HCT116 (cell line): ENCODE measurements around the gene SGK1.

Source experiments
- POLR2A ChIP-seq: IDR thresholded peaks from 2 replicates; pipeline ENCODE4 v1.7.0; 2011; ENCODE audit warnings: borderline replicate concordance; ENCODE audit not compliant: insufficient read depth, insufficient read length; ENCODE audit errors: extremely low read depth
- SIN3A ChIP-seq: IDR thresholded peaks from 2 replicates; pipeline ENCODE4 v1.6.1; 2012; ENCODE audit warnings: low read depth
- TF ChIP-seq, protein P1 (sequence below): IDR thresholded peaks from 2 replicates; pipeline ENCODE4 v1.6.1; 2011; ENCODE audit warnings: mild to moderate bottlenecking, low read length, moderate library complexity; ENCODE audit not compliant: insufficient replicate concordance; ENCODE audit errors: extremely low read depth

DNA sequence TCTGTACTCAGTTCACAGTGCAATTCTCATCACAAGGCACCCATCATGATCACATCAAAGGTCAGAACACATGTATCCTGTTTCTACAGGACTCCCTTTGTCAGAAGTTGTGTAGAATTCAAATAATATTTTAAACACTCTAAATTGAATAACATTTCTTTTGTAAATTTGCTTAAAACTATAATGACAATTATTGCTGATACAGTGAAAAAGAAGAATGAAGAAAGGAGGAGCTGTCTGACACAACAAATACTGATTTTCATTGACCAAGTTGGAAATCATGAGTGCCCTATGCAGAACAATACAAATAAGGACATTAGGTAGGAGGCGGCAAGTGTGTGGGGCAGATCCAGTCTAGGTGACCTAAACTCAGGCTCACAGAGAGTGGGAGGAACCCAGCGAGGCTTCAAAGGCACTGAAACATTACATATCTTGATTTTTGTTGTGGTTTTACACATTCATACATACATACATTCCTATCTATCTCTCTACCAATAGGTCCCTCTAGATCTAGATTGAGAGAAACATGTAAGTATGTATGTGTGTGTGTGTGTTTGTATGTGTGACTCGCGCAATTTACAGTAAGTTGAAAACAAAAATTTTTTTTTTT, 186.3 kb downstream of the SGK1 start:
- TF ChIP-seq POLR2A (no peak), SIN3A (no peak)
- TF ChIP-seq, protein P1, sequence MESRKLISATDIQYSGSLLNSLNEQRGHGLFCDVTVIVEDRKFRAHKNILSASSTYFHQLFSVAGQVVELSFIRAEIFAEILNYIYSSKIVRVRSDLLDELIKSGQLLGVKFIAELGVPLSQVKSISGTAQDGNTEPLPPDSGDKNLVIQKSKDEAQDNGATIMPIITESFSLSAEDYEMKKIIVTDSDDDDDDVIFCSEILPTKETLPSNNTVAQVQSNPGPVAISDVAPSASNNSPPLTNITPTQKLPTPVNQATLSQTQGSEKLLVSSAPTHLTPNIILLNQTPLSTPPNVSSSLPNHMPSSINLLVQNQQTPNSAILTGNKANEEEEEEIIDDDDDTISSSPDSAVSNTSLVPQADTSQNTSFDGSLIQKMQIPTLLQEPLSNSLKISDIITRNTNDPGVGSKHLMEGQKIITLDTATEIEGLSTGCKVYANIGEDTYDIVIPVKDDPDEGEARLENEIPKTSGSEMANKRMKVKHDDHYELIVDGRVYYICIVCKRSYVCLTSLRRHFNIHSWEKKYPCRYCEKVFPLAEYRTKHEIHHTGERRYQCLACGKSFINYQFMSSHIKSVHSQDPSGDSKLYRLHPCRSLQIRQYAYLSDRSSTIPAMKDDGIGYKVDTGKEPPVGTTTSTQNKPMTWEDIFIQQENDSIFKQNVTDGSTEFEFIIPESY: no peak
